Activated CD4-positive, alpha-beta memory T cell treated with anti-CD3 and anti-CD28 coated beads for 36 hours (primary cell): ENCODE measurements around the gene SLC39A11. TPM values are rescaled to one million over a fixed set of nuclear protein-coding genes. Genes with fewer than 3 reads are reported as not detected.
"Not testable (repeated sequence)": the region's sequence is repeated elsewhere in the genome, so short reads cannot be mapped to it uniquely, and the experiment has no call there.

Source experiments
- CTCF ChIA-PET: fragments of 350-600 bp; sonication (Branson Sonifier 250); formaldehyde crosslinking; loops from one replicate; lab custom pipeline; 2021; ENCODE audit warnings: antibody characterized with exemption, inconsistent platforms; lab: Charles Lee
- POLR2A ChIA-PET: fragments of 350-600 bp; sonication (Branson Sonifier 250); formaldehyde crosslinking; loops from one replicate; lab custom pipeline; 2021; ENCODE audit warnings: antibody characterized with exemption; lab: Charles Lee
- DNase-seq: peaks from one replicate; pipeline ENCODE4 v3.0.0-alpha.2; 2020
- H3K27ac Mint-ChIP-seq: one replicate; pipeline ENCODE4 v1.8.0; 2021; ENCODE audit warnings: mixed read lengths
- H3K27me3 Mint-ChIP-seq: one replicate; pipeline ENCODE4 v1.8.0; 2021; ENCODE audit warnings: mixed read lengths
- H3K36me3 Mint-ChIP-seq: one replicate; pipeline ENCODE4 v1.8.0; 2021; ENCODE audit warnings: mixed read lengths
- H3K4me1 Mint-ChIP-seq: one replicate; pipeline ENCODE4 v1.8.0; 2021; ENCODE audit warnings: low read depth, mixed read lengths
- H3K4me3 Mint-ChIP-seq: one replicate; pipeline ENCODE4 v1.8.0; 2021; ENCODE audit warnings: mild to moderate bottlenecking, mixed read lengths
- H3K9me3 Mint-ChIP-seq: one replicate; pipeline ENCODE4 v1.8.0; 2021; ENCODE audit warnings: mixed read lengths
- intact Hi-C: fragments of 100-400 bp; cut with micrococcal nuclease; formaldehyde crosslinking; loops from one replicate; pipeline ENCODE4 v1.15.1; 2023
- total RNA-seq, 2 experiments: library from RNA; stranded (reverse); gene quantifications; one replicate each; pipeline ENCODE4 v1.2.3, GENCODE V29; 2021

Gene SLC39A11
- total RNA-seq, 2 experiments from 2014 or later, result 14.9 to 15.2 TPM

DNA sequence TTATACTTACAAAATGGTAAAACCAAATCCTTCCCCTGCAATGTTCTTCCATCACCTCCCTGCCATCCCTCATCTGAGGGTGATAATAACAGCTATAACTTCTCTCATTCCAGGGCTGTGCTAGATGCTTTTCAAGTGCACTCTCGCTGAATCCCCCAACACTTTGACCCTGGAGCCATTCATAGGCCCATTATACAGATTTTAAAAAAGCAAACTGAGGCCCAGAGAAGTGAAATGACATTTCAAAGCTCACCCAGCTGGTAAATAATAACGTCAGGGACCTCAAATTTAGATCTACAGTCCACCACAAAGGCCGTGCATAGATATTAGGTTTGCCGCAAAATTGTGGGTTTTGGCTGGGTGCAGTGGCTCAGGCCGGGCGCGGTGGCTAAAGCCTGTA, 378.8 kb downstream of the SLC39A11 start:
- ChIA-PET CTCF (interaction anchor here (0.9 to 1.6 kb wide), 4 partner anchors 11 to 154 kb away, joined by 3 to 6 read pairs (median 5); no protein-coding TSS in a partner anchor), POLR2A (no interaction called here)
- intact Hi-C loops, result no loop called here
- Mint-ChIP-seq H3K4me3 (no peak overlapping the region), H3K9me3 (peaks cover 15% of the 10 kb centered on the region), H3K27ac (no peak overlapping the region), H3K27me3 (no peaks in the 10 kb centered on the region), H3K36me3 (peaks cover 21% of the 10 kb centered on the region), H3K4me1 (peaks cover 26% of the 10 kb centered on the region)
- no peak for DNase-seq

DNA sequence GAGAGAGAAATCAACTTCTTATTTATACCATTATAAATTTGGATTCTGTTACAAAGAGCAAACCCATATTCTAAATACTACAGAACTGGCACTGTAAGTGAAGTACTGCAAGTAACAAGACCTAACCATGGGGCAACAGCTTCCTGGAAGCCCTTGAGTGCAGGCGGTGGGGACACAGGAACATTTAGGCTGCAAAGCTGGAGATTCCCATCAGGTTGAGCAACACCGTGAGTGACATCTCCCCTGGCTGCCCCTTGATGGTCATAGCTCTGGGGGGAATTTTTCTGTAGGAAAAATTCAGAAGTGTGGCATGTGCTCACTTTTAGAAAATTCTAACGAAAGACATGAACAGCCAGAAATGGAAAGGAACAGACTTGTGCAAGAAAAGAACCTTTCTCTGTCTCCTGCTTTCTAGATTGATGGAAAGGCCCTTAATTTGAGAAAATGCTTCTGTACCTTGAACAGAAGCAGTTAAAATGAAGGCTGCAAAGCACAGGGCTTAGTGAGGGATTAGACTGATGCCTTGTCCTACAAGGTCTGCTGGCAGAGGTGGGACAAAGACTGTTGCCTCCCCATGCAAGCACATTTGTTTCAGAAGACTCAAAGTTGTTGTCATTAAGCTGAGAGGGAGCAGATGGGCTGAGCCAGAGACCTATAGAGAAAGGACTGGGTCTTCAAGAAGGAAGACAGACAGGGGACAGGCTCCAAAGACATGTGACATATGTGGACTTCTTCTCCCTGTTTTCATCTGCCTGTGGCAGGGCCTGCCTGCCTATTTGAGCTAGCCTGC, 380.8 kb downstream of the SLC39A11 start:
- CTCF ChIA-PET, result interaction anchor here (1.4 kb wide), 1 partner anchor 16 kb away, joined by 3 read pairs; no protein-coding TSS in a partner anchor
- intact Hi-C loops, result no loop called here
- H3K9me3 Mint-ChIP-seq, result peaks cover 19% of the 10 kb centered on the region
- no peak overlapping the region for H3K4me3 Mint-ChIP-seq
- no peak overlapping the region for H3K27ac Mint-ChIP-seq
- peaks cover 28% of the 10 kb centered on the region for H3K4me1 Mint-ChIP-seq
- DNase-seq, result no peak
- POLR2A ChIA-PET, result no interaction called here
- peaks cover 27% of the 10 kb centered on the region for H3K36me3 Mint-ChIP-seq
- no peaks in the 10 kb centered on the region for H3K27me3 Mint-ChIP-seq

DNA sequence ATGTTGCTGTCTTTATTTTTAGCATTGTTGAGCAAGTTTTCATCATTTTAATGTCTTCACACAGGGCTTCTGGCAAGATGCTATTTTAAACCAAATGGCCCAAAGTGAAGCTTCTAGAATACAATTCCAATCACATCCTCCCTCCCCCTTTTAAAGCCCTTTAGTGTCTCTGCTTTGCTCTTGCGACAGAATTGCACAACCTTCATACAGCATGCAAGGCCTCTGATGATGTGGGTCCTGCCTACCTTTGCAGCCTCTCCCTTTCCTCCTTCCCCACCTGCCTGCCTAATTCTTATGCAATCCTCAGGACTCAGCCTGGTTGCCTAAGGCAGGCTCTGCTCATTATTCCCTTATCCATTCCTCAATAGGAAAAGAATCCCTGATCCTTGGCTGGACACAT, 381.7 kb downstream of the SLC39A11 start:
- H3K4me3 Mint-ChIP-seq, result no peak overlapping the region
- intact Hi-C loops, result no loop called here

DNA sequence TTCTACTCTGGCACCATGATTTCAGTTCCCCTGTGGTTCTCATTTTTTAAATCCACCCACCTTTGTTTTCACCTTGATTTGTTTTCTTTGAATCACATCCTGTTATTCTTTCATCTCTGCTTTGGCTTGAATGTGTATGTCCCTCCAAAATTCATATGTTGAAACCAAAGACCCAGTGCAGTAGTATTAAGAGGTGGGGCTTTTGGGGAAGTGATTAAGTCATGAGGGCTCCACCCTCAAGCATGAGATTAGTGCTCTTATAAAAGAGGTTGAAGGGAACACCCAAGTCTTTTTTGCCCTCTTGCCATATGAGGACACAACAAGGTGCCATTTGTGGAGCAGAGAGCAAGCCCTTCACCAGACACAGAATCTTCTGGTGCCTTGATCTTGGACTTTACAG, 382.3 kb downstream of the SLC39A11 start:
- peaks cover 19% of the 10 kb centered on the region for H3K9me3 Mint-ChIP-seq
- H3K27me3 Mint-ChIP-seq, result no peaks in the 10 kb centered on the region
- H3K36me3 Mint-ChIP-seq, result peaks cover 27% of the 10 kb centered on the region
- intact Hi-C loops, result no loop called here
- no peak for DNase-seq
- H3K4me3 Mint-ChIP-seq, result no peak overlapping the region
- ChIA-PET POLR2A (no interaction called here), CTCF (no interaction called here)
- H3K4me1 Mint-ChIP-seq, result peaks cover 37% of the 10 kb centered on the region
- peak overlapping the region; percentile 39 for H3K27ac Mint-ChIP-seq

More for the DNA sequence above, 381.7 kb downstream of the SLC39A11 start:
- CTCF ChIA-PET, result no interaction called here
- Mint-ChIP-seq H3K27ac (no peak overlapping the region), H3K36me3 (peaks cover 29% of the 10 kb centered on the region), H3K4me1 (peaks cover 36% of the 10 kb centered on the region), H3K27me3 (no peaks in the 10 kb centered on the region), H3K9me3 (peaks cover 19% of the 10 kb centered on the region)
- DNase-seq, result no peak
- POLR2A ChIA-PET, result no interaction called here

DNA sequence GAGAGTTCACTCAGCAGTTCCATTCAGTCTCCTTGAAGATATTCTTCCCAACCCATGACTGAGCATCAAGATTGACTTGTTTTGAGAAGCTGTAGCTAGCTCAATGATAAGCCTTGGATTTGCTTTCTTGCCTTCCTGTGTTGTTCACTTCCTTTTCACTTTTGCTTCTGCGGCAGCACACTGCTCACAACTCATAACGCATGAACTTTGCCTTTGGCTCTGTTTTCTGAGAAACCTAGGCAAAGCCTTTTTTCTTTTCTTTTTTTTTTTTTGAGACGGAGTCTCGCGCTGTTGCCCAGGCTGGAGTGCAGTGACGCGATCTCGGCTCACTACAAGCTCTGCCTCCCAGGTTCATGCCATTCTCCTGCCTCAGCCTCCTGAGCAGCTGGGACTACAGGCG, 383.8 kb downstream of the SLC39A11 start:
- H3K4me3 Mint-ChIP-seq, H3K27me3 Mint-ChIP-seq, intact Hi-C loops, POLR2A ChIA-PET: not testable (repeated sequence)
- Mint-ChIP-seq H3K4me1 (peaks cover 37% of the 10 kb centered on the region), H3K27ac (peak overlapping the region; percentile 65), H3K9me3 (peaks cover 19% of the 10 kb centered on the region), H3K36me3 (peaks cover 26% of the 10 kb centered on the region)
- peak; percentile 24 for DNase-seq
- CTCF ChIA-PET, result interaction anchor here (1.0 to 1.9 kb wide), 4 partner anchors 11 to 151 kb away, joined by 3 to 8 read pairs (median 6); no protein-coding TSS in a partner anchor

DNA sequence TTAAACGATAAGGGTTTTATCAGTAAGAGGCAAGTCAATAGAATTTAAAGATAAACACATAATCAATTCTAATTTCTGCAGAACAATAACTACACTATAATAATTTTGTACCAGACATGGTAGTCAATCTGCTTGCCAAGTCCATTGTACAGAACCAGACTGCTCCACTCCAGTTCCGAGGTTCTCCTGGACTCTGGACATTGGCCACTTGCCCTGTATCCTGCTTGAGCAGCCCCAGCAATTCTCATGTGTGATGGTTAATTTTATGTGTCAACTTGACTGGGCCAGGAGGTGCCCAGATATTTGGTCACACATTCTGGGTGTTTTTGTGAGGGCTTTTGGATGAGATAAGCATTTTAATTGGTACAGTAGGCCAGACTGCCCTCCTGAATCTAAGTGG, 384.6 kb downstream of the SLC39A11 start:
- no peak for DNase-seq
- H3K27me3 Mint-ChIP-seq, result no peaks in the 10 kb centered on the region
- intact Hi-C loops, result no loop called here
- H3K27ac Mint-ChIP-seq, result no peak overlapping the region
- CTCF ChIA-PET, result no interaction called here
- POLR2A ChIA-PET, result no interaction called here
- peaks cover 37% of the 10 kb centered on the region for H3K4me1 Mint-ChIP-seq
- H3K9me3 Mint-ChIP-seq, result peaks cover 19% of the 10 kb centered on the region
- peaks cover 26% of the 10 kb centered on the region for H3K36me3 Mint-ChIP-seq
- H3K4me3 Mint-ChIP-seq, result no peak overlapping the region

DNA sequence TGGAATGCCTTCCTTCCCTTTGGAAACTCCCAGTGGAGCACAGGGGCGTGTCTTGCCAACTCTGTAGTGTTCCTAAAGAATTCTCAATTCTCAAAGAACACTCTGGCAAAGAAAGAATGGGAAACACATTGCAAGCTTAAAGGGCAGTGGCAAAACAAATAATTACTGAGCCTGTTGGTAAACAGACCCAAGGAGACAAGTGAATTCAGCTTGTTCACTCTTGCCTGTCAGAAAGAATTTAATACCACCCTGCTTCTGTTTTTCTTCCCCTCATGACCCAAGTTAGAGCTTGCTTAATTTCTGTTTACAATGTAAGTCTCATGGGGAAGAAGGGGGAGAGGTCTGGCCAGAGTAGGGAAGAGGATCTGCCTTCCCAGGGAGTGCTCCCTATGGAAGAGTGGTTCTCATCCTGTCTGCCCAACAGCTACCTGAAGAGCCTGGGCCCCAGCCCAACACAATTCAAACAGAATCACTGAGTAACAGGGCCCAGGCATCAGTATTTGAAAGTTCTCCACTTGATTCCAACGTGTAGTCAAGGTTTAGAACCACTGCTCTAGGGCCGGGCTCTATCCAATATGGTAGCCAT, 386.0 kb downstream of the SLC39A11 start:
- Mint-ChIP-seq H3K36me3 (peaks cover 19% of the 10 kb centered on the region), H3K27me3 (no peaks in the 10 kb centered on the region), H3K9me3 (peaks cover 13% of the 10 kb centered on the region), H3K4me1 (peaks cover 42% of the 10 kb centered on the region), H3K4me3 (no peak overlapping the region), H3K27ac (no peak overlapping the region)
- POLR2A ChIA-PET, result interaction anchor here (1.0 kb wide), 1 partner anchor 21 kb away, joined by 3 read pairs; no protein-coding TSS in a partner anchor
- CTCF ChIA-PET, result interaction anchor here (1.1 to 1.7 kb wide), 2 partner anchors 13 to 19 kb away, joined by 4 to 9 read pairs; no protein-coding TSS in a partner anchor
- intact Hi-C loops, result no loop called here
- DNase-seq, result no peak

DNA sequence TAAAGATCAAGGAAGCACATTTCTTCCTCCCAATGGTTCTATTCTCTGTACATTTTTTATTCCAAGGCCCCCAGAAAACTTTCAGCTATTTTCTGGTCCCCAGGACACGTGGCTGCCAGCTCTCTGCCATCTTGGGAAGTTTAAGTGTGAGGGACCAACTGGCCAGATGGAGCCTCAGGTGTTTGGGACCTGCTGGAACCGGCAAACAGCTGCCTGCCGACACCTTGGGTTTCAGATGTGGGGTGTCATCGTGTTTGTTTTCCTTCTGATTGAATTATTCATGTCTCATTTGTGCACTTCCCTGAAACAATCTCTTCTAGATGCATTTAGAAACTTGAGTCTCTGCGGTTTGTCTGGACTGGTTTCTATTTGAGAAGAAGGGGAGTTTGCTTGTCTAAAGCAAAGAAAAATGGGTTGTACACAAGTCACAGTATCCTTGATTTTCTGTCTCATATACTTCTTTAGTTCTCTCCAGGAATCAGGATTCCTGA, 386.5 kb downstream of the SLC39A11 start:
- Mint-ChIP-seq H3K9me3 (peaks cover 8% of the 10 kb centered on the region), H3K27ac (peak overlapping the region; percentile 61), H3K4me1 (peaks cover 40% of the 10 kb centered on the region), H3K36me3 (peaks cover 13% of the 10 kb centered on the region), H3K4me3 (no peak overlapping the region), H3K27me3 (no peaks in the 10 kb centered on the region)
- ChIA-PET POLR2A (interaction anchor here (0.7 kb wide), 1 partner anchor 13 kb away, joined by 4 read pairs; no protein-coding TSS in a partner anchor), CTCF (interaction anchor here (1.1 to 1.7 kb wide), 2 partner anchors 13 to 19 kb away, joined by 4 to 9 read pairs; no protein-coding TSS in a partner anchor)
- DNase-seq, result peak; percentile 47
- intact Hi-C loops, result no loop called here

DNA sequence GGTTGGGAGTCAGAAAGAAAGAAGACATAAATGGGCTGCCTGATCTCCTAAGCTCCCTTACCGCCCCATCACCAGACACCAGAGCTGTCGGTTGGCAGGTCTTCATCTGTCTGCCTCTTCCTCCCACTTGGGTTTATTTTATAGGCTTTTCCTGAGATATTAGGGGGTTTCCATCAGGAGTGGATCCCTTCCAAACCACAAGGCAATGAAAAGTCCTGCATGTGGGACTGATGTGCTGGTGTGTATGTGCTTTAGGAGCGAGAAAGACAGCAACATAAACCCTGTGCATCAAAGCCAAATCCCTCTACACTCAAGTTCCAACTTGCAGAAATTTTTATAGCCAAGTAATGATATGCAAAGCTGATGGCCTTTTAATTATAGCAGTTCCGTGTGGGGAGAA, 389.5 kb downstream of the SLC39A11 start:
- Mint-ChIP-seq H3K4me1 (peaks cover 19% of the 10 kb centered on the region), H3K4me3 (no peak overlapping the region), H3K27ac (no peak overlapping the region), H3K9me3 (no peaks in the 10 kb centered on the region), H3K36me3 (peaks cover 3% of the 10 kb centered on the region), H3K27me3 (no peaks in the 10 kb centered on the region)
- intact Hi-C loops, result loop anchor here (2.0 kb wide), 1 partner anchor 16 kb away; no protein-coding TSS in a partner anchor
- no peak for DNase-seq
- CTCF ChIA-PET, result interaction anchor here (3.3 kb wide), 1 partner anchor 23 kb away, joined by 12 read pairs; no protein-coding TSS in a partner anchor
- POLR2A ChIA-PET, result no interaction called here

DNA sequence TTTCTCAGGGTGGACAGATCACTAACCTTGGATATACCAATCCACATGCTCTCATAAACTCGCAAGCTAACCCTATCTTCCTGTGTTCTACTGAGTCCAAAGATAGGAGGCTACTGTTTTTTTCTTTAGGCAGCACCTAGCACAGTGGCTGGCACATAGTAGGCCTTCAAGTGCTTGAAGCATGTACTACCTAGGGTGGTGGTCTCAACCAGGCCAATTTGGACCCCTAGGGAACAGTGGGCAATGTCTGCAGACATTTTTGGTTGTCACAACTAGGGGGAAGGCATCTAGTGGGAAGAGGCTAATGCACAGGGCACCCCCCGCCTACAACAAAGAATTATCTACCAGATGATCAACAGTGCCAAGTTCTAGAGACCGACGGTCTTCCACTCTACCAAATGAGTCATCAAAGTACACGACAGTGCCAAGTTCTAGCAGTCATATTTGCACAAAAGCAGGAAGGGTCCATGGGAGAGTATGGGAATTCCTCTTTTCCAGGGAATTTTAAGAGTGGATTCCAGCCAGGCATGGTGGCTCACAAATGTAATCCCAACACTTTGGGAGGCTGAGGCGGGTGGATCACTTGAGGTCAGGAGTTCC, 390.3 kb downstream of the SLC39A11 start:
- ChIA-PET CTCF (interaction anchor here (1.0 to 3.3 kb wide), 2 partner anchors 24 to 145 kb away, joined by 3 to 12 read pairs; no protein-coding TSS in a partner anchor), POLR2A (no interaction called here)
- peak; percentile 18 for DNase-seq
- Mint-ChIP-seq H3K4me3 (no peak overlapping the region), H3K27me3 (no peaks in the 10 kb centered on the region), H3K27ac (no peak overlapping the region), H3K4me1 (peaks cover 19% of the 10 kb centered on the region), H3K9me3 (no peaks in the 10 kb centered on the region), H3K36me3 (peaks cover 3% of the 10 kb centered on the region)
- intact Hi-C loops, result loop anchor here (2.0 kb wide), 1 partner anchor 17 kb away; no protein-coding TSS in a partner anchor

DNA sequence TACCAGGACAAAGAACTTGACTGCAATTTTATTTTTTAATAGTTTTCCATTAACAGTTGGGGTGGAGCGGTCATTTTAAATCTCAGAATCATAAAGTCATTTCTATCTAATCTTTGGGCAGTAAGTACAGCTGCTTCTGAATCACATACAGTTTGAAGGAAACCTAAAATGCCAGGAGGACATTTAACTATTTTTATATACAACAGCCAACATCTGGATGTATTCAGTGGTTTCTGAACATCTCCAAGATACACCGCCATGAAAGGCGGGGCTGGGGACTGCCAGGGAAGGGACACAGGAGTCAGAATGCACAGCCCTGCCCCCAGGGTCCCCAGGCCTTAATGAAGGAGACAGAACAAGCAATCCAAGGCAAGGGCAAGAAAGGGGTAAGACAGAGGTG, 392.3 kb downstream of the SLC39A11 start:
- H3K27me3 Mint-ChIP-seq, result no peaks in the 10 kb centered on the region
- POLR2A ChIA-PET, result no interaction called here

More for the DNA sequence above, 392.3 kb downstream of the SLC39A11 start:
- no peak for DNase-seq
- no peak overlapping the region for H3K4me3 Mint-ChIP-seq
- no peaks in the 10 kb centered on the region for H3K9me3 Mint-ChIP-seq
- intact Hi-C loops, result no loop called here
- H3K4me1 Mint-ChIP-seq, result peaks cover 8% of the 10 kb centered on the region
- H3K27ac Mint-ChIP-seq, result no peak overlapping the region
- CTCF ChIA-PET, result interaction anchor here (1.5 to 2.9 kb wide), 3 partner anchors 25 to 143 kb away, joined by 4 to 11 read pairs (median 6); no protein-coding TSS in a partner anchor
- peaks cover 1% of the 10 kb centered on the region for H3K36me3 Mint-ChIP-seq
